Stimulated activated CD4-positive, alpha-beta T cell treated with anti-CD3 and anti-CD28 coated beads, Interleukin-12 subunit alpha, Interleukin-12 subunit beta, amount 100 ng/mL, for 4 hours (primary cell): Measurements from ENCODE around the gene ATP11A.
"Not testable (repeated sequence)": the region's sequence is repeated elsewhere in the genome, so short reads cannot be mapped to it uniquely, and the experiment has no call there.

Experiments
- DNase-seq: peaks from one replicate; pipeline ENCODE4 v3.0.0-alpha.2; 2020

ATP11A gene

DNA sequence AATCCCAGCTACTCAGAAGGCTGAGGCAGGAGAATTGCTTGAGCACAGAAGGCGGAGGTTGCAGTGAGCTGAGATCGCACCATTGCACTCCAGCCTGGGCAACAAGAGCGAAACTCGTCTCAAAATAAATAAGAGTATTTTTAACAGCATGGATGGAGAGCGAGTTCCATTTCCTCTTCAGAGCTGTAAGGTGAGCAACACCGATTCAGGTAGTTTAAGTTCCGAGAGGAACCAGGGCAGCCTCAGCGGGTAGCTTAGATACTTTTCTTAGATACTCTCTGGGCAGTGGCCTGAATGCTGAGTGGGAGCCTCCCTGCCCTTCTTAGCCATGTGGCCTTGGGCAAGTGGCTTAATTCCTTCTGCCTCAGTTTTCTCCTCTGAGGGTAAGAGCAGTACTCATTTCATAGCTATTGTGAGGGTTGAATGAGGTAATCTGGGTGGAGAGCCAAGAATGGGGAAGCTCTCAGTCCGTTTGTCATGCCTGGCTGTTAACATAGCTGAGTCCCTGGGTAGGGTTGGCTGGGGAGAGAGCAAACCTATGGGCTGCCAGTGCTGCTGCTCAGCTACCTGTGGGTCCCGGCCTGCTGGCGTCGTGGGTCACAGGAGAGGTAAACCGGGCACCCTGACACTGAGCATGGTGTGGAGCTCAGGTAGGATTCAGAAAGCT lies 4.1 kb downstream of the ATP11A start:
- no peak for DNase-seq

DNA sequence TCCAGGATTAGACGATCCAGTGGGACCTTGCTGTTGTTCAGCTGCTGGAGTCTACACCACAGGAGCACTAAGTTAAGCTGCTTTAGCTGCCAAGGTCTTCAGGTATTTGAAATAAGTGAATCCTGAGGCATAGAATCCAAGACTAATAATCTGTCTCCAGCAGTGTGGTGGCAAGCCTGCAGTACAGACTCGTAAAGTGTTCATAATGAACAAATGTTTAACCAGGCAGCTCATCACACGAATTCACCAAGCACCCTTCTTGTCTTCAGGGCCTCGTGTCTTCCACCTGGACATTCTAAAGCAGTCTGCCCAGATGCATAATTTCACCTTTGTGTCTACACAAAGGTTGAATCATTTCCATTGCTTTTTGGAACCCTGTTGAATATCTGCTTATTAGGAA lies 5.3 kb downstream of the ATP11A start:
- DNase-seq, result no peak

DNA sequence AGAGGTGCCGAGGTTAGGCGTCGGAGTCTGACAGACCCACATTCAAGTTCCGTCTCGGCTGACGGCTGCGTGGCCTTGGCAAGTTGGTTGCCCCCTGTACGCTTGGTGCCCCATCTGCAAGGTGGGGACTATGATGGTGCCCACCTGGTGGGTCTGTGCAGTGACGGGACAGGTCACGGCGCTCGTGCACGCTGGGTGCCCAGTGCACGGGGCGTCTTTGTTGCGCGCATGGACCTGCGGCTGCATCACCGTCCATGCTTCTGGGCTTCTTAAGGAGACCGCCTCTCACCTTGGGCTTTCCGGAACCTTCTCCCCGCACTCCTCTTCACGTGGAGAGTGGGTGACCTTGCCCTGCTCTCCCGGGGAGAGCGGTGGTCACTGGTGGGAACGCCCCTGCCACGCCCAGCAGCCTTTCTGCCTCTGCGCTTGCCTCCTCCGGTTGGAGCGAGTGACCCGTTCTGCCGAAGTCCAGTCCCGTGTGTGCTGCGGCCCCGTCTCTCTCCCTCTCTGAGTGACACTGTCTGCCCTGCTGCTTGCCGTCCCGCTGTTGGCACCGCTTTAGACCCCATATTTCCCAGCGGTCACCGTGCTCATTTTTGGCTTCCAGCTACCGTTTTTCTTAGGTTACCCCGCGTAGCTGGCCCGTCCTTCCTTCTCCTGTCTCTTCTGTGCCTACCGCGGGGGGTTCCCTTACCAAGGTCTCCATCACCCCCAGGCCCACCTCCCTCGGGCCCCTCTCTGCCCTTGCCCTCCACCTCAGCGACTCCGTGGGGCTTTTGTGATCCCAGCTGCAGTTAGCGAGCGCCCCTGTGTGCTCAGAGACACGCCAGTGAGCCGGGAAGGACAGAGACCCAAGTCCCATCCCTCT lies 6.4 kb downstream of the ATP11A start:
- DNase-seq, result no peak

DNA sequence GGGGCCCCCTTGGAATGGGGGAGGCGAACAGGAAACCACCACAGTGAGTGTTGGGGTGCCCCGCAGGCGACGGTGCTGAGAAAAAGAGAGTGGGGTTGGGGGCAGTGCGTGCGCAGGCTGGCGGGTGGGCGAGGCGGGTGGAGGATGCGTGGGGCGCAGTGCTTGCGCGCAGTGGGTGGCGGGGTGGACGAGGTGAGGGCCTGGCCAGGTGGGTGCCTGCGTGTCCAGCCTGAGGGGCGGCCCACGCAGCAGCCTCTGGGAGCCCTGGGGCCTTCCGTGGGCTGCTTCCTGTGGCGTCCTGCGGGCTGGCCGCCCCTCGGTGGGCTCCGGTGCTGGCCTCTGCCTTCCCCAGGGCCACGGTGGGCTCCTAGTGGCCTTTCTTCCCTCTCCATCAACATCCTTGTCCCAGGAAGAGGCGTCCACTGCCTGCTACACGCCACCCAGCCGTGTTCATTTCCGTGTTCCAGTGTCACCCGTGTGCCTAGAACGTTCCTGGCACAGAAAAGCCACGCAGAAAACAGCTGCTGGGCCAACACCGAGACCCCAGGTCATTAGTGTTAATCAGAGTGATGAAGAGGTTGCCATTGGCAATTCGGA lies 7.1 kb downstream of the ATP11A start:
- DNase-seq, result no peak

DNA sequence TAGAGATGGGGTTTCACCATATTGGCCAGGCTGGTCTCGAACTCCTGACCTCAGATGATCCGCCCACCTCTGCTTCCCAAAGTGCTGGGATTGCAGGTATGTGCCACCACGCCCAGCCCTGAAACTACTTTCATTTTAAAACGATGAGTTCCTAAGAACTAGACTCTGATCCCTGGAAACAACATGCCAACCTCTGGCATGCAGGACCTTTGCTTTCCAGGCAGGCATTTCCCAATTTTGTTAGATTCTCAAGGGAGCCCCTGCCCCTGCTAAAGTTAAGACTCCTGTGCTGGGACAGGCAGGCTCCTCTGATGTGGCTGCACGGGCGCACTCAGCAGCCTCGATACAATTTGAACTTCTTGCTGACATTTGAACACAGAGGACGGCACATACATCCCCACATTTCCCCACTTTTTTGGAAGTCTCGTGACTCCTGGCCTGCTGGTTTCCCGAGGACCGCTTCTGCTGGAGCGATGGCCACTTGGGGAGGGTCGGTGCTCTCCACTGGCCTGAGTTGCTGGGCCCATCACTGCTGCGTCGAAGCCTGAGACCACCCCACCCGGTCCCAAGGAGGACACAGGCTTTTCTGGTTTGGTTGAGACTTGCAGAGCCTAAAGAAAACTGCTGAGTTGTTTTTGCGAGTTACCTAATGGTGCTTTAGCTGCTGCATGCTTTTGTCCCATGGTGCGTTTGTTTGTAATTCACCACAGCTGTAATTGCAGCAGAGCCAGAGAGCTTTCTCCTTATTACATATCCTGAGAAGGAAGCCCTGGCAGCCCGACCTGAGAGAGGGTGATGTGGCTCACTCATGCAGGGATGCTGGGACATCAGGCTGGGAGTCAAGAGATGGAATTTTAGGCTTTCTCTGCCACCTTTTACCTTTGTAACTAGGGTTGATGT lies 8.2 kb downstream of the ATP11A start:
- DNase-seq, result no peak

DNA sequence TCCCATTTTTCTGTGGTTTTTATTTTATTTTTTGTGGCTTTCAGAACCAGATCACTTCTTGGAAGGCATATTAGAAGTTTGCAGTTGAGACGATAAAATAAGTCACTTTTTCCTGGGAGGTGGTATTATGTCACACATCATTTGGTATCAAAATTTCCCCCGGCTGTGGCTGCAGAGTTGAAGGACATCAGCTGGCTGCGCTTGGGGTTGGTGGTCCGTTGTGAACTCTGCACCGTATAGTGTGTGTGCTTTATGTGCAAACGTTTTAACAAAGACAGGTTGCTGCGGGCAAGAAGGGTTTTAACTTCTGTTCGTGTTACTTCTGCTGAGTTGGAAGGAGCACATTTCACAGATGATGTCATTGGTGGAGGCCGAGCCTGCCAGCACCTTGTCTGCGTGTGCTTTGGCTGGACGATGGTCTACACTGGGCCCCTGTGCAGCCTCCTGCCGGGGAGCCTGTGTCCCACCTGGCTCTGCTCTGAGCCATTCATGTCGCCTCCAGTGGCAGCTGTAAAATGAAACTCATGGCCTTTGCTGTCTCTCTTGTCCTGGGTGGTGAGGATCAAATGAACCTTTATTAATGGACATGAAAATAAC lies 9.6 kb downstream of the ATP11A start:
- DNase-seq, result no peak

DNA sequence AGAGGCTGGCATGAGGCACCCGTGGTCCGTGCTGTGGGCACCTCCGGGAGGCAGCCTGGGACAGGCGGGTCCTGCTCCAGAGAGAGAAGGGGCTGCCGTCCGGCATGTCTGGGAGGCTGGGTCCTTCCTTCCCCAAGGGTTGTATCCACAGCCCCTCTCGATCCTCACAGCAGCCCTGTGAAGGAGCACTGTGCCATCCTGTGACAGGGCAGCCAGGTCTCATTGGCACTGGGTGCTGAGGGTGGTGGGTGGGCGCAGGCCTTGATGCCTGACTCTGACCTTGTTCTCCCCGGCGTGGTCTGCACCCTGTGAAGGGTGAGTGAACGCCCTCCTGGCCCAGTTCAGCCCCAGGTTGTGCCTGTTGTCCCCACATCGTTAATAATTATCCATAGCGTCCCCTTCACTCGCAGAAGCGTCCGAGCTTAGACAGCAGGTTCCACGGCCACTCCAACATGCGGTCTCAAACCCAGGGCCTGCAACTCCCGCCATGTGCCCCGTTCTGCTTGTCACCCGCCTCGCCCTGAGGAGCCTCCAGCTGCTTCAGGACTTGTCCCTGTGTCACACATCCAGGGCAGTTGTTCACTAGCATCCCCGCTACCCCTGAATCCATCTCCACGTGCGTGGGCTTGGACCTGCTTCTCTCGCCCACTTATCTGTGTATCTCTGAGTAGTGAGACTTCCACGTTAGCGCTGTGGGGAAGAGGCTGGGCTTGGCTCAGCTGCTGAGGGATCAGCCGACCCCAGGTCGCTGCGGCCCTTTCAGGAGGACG lies 10.6 kb downstream of the ATP11A start:
- no peak for DNase-seq

DNA sequence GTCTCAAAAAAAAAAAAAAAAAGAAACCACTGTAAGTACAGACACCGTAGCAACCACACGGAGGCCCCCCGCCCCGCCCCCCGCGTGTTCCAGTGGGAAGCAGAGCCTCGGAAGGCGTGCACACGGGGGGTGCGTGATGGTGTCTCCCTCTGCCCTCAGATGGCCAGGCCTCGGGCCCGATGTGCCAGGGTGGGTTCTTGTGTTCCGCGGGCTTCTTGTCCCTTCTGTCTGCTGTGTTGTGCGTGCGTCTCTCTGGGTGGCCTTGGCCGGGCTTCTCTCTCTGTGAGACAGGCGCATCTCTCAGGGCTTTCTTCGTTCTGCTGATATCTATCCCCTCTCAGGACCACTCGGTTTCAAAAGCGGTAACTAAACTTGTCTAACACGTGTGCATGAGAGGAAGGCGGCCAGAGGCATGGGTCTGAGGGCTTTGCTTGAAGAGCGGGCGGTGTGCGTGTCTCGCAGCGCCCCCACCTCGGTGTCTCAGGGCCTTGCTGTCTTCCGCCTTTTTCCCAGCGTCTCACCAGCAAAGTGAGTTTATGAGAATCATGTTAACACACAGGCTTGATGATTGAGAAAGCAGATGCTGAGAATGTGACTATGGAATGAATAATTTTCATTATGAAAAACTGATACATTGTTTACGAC lies 12.6 kb downstream of the ATP11A start:
- DNase-seq, result no peak

DNA sequence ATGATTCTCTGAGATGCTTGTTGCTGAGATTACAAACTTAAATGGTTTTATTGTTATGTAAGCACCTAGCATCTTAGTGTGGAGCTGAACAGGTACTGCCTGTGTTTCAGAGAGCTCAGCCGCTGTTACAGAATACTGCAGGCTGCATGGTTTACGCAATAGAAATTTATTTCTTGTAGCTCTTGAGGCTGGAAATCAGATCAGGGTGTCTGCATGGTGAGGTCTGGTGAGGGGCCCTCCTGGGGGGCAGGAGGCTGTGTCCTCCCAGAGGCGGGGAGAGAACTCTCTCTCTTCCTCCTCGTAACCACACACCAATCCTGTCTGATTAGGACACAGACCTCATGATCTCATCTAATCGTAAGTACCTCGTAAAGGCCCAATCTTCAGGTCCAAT lies 13.1 kb downstream of the ATP11A start:
- no peak for DNase-seq

DNA sequence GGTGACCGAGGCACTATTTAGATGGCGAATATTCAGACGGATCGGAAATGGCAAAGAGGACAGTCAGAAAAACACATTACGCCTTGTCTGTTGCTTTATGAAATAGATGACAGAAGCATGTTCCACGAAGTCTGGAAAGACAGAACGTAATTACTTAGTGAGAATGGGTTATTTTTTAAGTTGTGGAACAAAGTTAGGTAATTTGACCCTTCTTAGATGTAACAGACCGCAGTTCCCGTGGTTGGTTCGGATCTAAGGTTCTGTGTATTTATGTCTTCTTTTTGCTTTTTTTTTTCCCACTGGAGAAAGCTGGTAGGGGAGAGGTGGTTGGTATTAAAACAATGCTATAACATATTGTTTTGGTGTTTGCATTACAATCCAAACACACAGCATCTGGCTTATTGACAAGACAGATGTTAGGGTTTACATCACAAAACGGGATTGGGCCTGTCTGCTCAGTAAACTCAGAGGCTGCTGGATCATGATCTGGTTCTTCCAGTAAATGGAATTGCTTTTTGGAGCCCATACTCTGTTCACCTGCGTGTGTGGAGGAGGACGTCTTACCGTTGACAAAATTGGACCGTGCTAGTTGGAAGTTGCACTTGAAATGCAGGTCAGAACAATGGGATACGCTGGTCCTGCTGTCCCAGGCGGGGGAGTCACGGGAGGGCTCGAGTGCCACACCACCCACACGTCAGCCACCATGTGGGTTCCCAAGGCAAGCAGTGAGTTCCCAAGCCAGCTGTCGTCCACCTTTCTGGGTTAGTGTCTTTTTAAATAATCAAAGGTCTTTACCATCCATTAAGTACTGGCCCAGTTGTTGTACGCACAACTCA lies 13.8 kb downstream of the ATP11A start:
- DNase-seq, result no peak

DNA sequence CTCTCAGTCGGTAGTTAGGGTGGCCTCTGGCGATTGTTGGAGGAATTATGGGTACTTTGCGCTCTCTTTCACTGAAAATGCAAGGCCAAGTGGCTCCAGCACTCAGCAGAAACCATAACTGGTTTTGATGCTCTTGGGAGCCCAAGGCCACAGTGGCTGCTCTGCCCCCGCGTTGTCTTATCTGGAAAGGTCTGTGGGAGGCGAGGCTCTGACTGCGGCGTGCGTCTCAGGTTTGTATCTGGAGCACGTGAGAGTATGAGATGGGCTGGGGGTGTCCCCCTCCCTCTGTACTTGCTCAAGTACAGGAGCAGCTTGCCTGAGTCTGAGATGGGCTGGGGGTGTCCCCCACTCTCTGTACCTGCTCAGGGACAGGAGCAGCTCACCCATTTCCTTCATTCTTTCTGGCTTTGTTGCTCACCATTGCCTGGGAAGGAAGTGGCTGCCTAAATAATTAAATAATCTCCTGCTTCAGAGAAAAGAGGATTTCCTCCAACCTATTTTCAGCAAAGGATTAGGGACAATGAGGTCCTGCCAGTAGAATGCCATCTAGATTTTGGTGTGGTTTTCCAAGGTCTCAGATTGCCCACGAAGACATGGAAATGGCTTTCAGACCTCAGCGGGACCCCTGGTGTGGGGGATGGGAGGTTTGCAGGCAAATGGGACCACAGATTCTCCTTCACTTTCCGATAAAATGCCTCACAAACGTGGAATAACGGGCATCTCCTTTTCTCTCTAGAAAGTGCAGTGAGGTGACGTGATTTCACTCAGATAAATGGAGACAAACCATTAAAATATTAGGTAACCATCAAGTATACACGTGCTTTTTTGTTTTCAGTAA lies 14.7 kb downstream of the ATP11A start:
- no peak for DNase-seq

DNA sequence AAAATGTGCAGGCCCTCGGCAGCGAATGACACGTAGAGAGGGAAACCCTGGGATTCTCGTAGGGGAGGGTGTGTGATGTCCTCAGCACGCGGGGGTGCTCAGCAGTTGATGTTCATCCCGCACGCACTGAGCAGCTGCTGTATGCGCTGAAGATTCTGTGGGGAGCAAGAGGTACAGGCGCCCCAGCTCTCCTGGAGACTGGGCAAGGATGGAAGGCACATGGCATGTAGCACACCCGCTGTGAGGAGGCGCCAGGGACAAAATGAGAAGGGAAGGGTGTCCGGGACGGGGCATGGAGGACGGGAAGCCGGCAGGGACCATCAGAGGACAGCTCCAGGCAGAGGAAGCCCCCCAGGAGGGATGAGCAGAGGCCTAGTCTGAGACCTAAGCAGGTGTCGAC lies 15.4 kb downstream of the ATP11A start:
- no peak for DNase-seq

DNA sequence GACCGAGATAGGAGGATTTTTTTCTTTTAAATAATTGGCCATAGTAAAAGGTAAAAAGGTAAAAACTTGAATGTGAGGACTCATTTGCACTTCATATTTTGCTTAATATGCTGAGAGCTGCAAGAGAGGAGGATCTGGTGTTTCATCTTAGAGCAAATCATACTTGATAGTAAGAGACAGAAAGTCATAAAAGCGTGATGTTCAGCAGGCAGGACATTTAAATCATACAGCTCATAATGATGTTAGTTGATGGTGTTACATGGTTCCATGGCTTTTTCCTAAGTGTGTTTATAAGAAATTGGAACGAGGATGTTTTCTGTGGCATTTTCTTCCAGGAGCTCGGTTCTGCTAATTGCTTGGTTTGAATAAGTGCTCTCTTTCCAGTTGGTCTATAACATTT lies 16.3 kb downstream of the ATP11A start:
- DNase-seq, result no peak

DNA sequence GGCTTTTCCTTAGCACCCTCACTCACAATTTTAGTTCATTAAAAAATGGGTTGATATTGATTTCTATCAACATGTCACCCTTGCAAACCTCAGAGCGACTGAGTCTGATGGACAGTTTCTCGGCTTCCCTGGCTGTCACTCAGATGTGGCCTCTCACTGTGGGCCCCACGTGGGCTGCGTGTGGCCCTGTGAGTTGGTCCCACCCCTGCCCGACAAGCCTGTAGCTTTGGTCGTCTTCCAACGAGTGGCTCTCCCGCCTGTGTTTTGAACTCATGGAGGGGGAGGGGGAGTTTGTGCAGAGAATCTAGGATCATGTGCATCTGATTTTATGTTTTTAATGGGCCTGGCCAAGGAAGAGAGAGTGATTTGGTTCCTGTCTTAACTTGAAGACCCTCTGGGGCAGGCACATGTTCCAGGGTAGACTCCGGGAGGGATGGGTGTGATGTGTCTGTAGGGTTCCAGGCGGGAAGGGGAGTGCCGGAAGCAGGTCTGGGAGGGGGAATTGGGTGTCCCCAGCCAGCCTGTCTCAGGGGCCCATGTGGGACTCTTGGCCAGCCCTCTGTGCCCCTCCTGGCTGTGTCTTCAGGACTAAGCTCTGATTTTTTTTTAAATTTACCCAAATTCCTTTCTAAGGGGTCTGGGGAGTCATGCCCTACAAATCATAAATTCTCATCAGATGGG lies 18.9 kb downstream of the ATP11A start:
- no peak for DNase-seq

DNA sequence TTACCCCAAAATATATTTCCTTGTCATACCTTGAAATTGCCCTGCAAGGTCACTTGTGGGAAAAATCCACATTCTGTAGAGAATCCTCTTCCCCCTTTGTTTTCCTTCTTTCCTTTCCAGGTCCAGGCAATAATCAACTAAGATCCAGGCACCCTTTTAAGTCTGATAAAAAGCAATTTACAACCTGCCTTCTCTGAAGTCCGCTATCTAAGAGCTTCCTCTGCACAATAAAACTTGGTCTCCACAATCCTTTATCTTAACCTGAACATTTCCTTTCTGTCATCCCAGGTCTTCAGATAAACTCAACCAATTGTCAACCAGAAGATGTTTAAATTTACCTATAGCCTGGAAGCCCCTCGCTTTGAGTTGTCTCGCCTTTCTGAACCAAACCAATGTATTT lies 19.5 kb downstream of the ATP11A start:
- not testable (repeated sequence) for DNase-seq

DNA sequence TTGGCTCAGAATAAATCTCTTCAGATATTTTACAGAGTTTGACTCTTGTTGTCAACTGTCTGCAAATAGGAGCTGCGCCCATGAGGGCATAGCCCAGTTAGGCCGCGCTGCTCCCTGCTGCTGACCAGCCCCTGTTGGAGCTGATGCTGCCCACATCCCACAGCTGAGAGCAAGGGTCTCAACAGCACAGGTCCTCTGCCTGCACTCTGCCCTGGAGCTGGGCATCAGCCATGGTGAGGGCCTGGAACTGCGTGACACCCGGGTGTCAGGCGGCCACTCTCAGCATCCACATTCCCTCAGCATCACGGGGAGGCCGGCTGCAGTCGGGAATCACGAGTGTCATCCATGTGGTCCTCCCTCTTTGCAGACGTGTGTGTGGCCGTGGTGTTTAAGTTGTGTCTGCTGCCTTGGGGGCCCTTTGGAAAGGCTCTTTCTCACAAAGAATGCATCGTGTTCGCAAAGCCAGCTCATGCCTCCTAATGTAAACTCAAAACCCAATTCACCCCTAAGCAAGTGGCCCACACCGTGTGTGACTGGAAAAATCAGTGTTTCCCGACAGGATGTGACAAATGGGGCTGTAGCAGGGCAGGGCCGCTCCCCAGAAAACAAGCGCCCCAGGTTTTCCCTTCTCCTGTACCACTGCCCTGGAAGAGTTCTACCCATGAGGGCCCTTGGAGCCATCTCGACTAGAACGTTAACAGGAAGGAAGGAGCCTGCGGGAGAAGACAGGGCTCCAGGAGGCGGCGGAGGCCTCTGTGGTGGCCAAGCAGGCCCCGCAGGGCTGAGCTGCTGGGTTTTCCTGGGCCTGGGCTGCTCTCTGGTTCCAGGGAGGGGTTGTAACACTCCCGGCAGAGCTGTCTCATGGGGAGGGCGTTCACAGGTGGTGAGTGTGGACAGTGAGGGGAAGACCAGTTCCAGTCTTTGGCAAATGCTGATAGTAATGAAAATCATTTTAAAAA lies 20.3 kb downstream of the ATP11A start:
- no peak for DNase-seq

DNA sequence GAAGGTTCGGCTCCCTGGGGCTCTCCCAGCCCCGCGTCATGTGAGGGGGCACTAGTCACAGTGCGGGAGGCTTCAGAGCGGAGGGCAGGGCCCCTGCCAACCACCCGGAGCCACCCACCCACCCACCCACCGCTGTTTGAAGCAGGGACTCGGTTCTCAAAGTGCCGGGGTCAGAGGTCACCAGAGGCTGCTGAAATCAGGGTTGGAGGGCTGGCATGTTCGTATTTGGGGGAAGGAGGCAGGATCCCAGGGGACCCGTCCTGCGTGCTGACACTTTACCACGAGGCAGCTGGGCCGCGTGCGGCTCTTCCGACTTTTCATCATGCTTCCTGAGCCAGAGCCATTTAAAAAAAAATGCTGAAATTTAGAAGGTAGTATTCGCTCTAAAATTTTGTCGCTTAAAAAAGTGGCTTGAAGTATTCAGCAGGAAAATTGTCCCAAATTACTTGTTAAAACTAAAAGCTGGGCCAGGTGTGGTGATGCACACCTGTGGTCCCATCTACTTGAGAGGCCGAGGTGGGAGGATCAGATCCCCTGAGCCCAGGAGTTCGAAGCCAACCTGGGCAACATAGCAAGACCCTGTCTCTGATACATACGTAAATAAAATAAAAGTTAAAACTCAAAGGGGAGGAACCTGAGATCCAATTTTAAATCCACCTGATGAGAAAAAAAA lies 21.2 kb downstream of the ATP11A start:
- DNase-seq, result no peak
